Brain microvascular endothelial cell (primary cell): ENCODE measurements around the gene MYOZ3.

Experiments
- DNase-seq: peaks from one replicate; pipeline ENCODE4 v3.0.0-alpha.2; 2020
- H3K27ac ChIP-seq: fragments of 250-450 bp; sonication (Bioruptor Pico); 2 replicates; pipeline ENCODE4 v1.5.1; 2020; ENCODE audit warnings: mild to moderate bottlenecking, moderate library complexity
- H3K27me3 ChIP-seq: fragments of 250-450 bp; sonication (Bioruptor Pico); replicated peaks from 2 replicates; pipeline ENCODE4 v1.5.1; 2020; ENCODE audit warnings: mild to moderate bottlenecking
- H3K36me3 ChIP-seq: fragments of 250-450 bp; sonication (Bioruptor Pico); replicated peaks from 2 replicates; pipeline ENCODE4 v1.5.1; 2020; ENCODE audit warnings: mild to moderate bottlenecking
- H3K4me3 ChIP-seq: 2 replicates; pipeline ENCODE4 v1.5.1; 2011; ENCODE audit warnings: low read depth, mild to moderate bottlenecking, control low read depth, low read length, moderate library complexity
- in situ Hi-C: cut with HindIII; loops from 2 replicates; pipeline ENCODE4 v1.10.0; 2017; ENCODE audit warnings: low sequenced_read_pairs, low pct_ligation_motif_present
- TF ChIP-seq, protein P1 (sequence below): IDR thresholded peaks from 2 replicates; pipeline ENCODE4 v1.5.1; 2011; ENCODE audit warnings: low read depth, mild to moderate bottlenecking, moderate library complexity, low read length, control low read depth, inconsistent platforms; ENCODE audit errors: missing control alignments

MYOZ3 gene

DNA sequence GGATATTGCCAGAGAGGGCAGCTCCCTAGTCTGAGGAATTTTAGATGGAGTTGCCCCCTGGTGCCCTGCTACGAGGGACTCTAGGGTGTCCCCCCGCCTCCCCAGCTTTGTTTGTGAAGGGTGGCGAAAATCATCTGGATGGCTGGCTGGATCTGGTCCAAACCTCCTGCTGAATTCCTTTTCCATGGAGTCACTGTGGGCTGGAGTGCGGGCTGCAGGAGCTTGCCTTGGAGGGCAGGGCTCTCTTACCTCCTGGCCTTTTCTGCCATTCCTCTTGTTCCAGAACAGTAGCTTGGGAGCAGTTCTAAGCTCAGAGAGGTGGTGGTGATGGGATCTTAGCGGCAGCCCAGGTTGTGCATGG is 18.5 kb upstream of the MYOZ3 start:
- TF ChIP-seq, protein P1, sequence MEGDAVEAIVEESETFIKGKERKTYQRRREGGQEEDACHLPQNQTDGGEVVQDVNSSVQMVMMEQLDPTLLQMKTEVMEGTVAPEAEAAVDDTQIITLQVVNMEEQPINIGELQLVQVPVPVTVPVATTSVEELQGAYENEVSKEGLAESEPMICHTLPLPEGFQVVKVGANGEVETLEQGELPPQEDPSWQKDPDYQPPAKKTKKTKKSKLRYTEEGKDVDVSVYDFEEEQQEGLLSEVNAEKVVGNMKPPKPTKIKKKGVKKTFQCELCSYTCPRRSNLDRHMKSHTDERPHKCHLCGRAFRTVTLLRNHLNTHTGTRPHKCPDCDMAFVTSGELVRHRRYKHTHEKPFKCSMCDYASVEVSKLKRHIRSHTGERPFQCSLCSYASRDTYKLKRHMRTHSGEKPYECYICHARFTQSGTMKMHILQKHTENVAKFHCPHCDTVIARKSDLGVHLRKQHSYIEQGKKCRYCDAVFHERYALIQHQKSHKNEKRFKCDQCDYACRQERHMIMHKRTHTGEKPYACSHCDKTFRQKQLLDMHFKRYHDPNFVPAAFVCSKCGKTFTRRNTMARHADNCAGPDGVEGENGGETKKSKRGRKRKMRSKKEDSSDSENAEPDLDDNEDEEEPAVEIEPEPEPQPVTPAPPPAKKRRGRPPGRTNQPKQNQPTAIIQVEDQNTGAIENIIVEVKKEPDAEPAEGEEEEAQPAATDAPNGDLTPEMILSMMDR = no peak
- Histone ChIP-seq H3K36me3 (no peaks in the 10 kb centered on the region), H3K27ac (peak overlapping the region; percentile 87), H3K27me3 (no peaks in the 10 kb centered on the region), H3K4me3 (peak overlapping the region; percentile 49)
- DNase-seq = peak; percentile 87
- in situ Hi-C loops = no loop called here

DNA sequence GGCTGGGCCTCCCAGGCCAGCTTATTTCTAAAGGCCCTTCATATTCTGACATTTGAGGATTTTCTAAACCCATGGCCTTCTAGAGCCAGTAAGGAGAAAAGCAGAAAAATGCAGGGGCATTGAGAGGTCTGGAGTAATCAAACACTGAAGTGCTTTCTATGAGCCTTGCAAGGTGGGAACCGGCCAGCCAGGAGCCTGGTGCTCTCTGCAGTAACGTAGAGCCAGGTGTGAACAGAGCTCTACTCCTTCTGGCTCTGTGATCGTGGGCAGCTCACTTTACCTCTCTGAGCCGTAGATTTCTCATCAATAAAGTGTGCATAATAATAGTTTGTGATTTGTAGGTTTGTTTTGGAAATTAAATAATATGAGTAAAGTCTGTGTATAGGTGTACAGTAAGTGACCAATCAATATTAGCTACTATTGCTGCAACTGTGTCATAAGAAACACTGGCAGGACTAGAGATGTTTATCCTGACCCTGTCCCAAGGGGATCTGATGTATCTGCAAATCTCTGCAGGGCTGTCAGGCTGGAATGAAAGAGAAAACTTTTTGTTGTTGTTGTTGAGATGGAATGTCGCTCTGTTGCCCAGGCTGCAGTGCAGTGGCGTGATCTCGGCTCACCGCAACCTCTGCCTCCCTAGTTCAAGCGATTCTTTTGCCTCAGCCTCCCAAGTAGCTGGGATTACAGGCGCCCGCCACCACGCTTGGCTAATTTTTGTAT is 17.9 kb upstream of the MYOZ3 start:
- H3K4me3 ChIP-seq = peak overlapping the region; percentile 33
- peak; percentile 33 for DNase-seq
- TF ChIP-seq, protein P1 = no peak
- in situ Hi-C loops = no loop called here
- H3K27ac ChIP-seq = peak overlapping the region; percentile 87
- no peaks in the 10 kb centered on the region for H3K27me3 ChIP-seq
- H3K36me3 ChIP-seq = peaks cover 3% of the 10 kb centered on the region

DNA sequence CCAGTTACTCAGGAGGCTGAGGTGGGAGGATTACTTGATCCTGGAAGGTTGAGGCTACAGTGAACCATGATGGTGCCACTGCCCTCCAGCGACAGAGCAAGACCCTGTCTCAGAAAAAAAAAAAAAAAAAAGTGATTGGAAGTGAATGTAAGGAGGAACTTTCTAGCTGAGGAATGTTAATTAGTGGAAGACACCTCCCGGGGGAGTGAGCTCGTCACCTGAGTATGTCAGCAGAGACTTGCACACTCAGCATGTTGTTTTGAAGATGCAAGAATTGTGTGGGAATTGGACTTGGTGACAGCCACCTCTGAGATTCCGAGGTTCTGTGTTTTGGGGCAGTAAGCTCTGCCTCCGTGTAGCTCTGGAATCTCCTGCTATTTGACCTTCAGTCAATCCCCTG is 17.0 kb upstream of the MYOZ3 start:
- Histone ChIP-seq H3K27me3 (no peaks in the 10 kb centered on the region), H3K27ac (no peak overlapping the region), H3K4me3 (no peak overlapping the region), H3K36me3 (peaks cover 12% of the 10 kb centered on the region)
- no peak for DNase-seq
- in situ Hi-C loops = no loop called here
- TF ChIP-seq, protein P1 = no peak

DNA sequence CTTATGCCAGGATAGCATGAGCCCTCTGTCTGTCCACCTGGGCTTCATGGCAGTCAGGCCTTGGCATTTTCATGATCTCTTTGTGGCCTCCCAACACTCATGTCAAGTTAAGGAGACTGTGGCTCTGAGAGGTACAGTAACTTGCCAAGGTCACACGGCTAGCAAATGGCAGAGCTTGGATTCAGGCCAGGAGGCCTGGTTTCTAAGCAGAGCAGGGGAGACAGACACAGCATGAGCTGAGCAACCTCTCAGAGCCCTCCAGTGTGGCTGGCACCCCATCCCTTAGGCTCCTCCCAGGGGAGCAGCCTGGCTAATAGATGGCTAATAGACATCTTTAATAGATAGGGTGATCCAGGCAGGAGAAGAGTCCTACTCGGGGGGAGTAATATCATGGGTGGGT is 16.5 kb upstream of the MYOZ3 start:
- Histone ChIP-seq H3K4me3 (no peak overlapping the region), H3K36me3 (peaks cover 16% of the 10 kb centered on the region), H3K27me3 (no peaks in the 10 kb centered on the region), H3K27ac (no peak overlapping the region)
- TF ChIP-seq, protein P1 = no peak
- DNase-seq = no peak
- in situ Hi-C loops = no loop called here

DNA sequence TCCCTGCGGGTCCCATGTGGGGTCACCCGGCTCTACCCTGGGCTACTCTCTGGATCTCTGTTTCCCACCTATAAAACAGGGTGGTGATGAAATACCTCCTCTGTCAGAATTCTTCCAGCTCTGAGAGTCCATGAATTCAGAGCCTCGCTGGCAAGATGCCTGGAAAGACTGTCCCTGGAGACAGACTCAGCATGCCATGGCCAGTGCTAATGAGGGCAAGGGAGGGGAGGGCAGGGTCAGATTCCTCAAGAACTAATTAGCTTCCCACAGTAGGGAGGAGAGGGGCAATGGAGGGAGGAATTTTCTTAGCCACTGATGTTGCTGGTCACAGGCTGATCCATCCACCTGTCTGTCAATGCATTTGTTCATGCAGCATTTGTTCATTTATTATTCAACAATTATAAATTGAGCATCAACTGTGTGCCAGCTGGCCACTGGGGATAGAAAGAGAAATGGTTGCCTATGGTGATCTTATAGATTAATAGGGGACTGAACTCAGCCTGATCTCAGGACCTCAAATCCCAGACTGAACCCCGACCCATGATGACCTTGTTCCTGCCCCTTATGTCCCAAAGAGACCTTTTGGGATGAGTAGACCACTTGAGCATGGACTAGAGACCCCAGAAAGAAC is 15.9 kb upstream of the MYOZ3 start:
- H3K27ac ChIP-seq = no peak overlapping the region

More for the DNA sequence above, 15.9 kb upstream of the MYOZ3 start:
- Histone ChIP-seq H3K27me3 (no peaks in the 10 kb centered on the region), H3K36me3 (peaks cover 20% of the 10 kb centered on the region), H3K4me3 (no peak overlapping the region)
- TF ChIP-seq, protein P1 = no peak
- in situ Hi-C loops = no loop called here
- peak; percentile 71 for DNase-seq
